SK-N-SH treated with all-trans-retinoic acid at 6 μM for 48 hours (cell line): Measurements from ENCODE around the gene ETFB.
"Not testable (repeated sequence)": the region's sequence is repeated elsewhere in the genome, so short reads cannot be mapped to it uniquely, and the experiment has no call there.

Experiments used
- ATAC-seq: fragments of 200-7000 bp; cut with Tn5 transposase; 3 replicates; pipeline ENCODE4 v1.9.1; 2020; ENCODE audit warnings: mild to moderate bottlenecking, moderate library complexity
- ARNTL ChIP-seq: fragments of 450-650 bp; formaldehyde crosslinking; IDR thresholded peaks from 2 replicates; pipeline ENCODE4 v1.5.0; 2020; ENCODE audit warnings: low read depth, mild to moderate bottlenecking, moderate library complexity, borderline replicate concordance
- BACH2 ChIP-seq: fragments of 250-450 bp; sonication (Bioruptor Pico); IDR thresholded peaks from 2 replicates; pipeline ENCODE4 v1.9.0; 2021; ENCODE audit warnings: mild to moderate bottlenecking, borderline replicate concordance
- CSDC2 ChIP-seq: fragments of 250-450 bp; sonication (Bioruptor Pico); IDR thresholded peaks from 2 replicates; pipeline ENCODE4 v1.5.0; 2020; ENCODE audit warnings: mild to moderate bottlenecking, moderate library complexity
- ESRRG ChIP-seq: fragments of 250-450 bp; sonication (Bioruptor Pico); IDR thresholded peaks from 2 replicates; pipeline ENCODE4 v1.6.1; 2021; ENCODE audit warnings: mild to moderate bottlenecking
- GLIS3 ChIP-seq: fragments of 250-450 bp; sonication (Bioruptor Pico); IDR thresholded peaks from 2 replicates; pipeline ENCODE4 v1.5.0; 2020; ENCODE audit warnings: mild to moderate bottlenecking, moderate library complexity
- ISL1 ChIP-seq: fragments of 250-450 bp; sonication (Bioruptor Pico); IDR thresholded peaks from 2 replicates; pipeline ENCODE4 v2.1.2; 2022; ENCODE audit warnings: mild to moderate bottlenecking, moderate library complexity
- POU6F1 ChIP-seq: fragments of 250-450 bp; sonication (Bioruptor Pico); IDR thresholded peaks from 2 replicates; pipeline ENCODE4 v1.8.0; 2021; ENCODE audit warnings: low read depth, mild to moderate bottlenecking, moderate library complexity, borderline replicate concordance
- PPARA ChIP-seq: fragments of 250-450 bp; sonication (Bioruptor Pico); IDR thresholded peaks from 2 replicates; pipeline ENCODE4 v1.5.0; 2020; ENCODE audit warnings: mild to moderate bottlenecking, borderline replicate concordance
- RARB ChIP-seq: fragments of 250-450 bp; sonication (Bioruptor Pico); IDR thresholded peaks from 2 replicates; pipeline ENCODE4 v1.8.0; 2021; ENCODE audit warnings: mild to moderate bottlenecking, moderate library complexity
- SNAI2 ChIP-seq: fragments of 250-450 bp; sonication (Bioruptor Pico); IDR thresholded peaks from 2 replicates; pipeline ENCODE4 v1.5.0; 2020; ENCODE audit warnings: mild to moderate bottlenecking, moderate library complexity
- TOX ChIP-seq: fragments of 250-450 bp; sonication (Bioruptor Pico); IDR thresholded peaks from 2 replicates; pipeline ENCODE4 v1.8.0; 2021; ENCODE audit warnings: mild to moderate bottlenecking, moderate library complexity, borderline replicate concordance
- TSHZ2 ChIP-seq: fragments of 250-450 bp; sonication (Bioruptor Pico); IDR thresholded peaks from 2 replicates; pipeline ENCODE4 v1.5.0; 2020; ENCODE audit warnings: mild to moderate bottlenecking, moderate library complexity
- ZC3H10 ChIP-seq: fragments of 250-450 bp; sonication (Bioruptor Pico); IDR thresholded peaks from 2 replicates; pipeline ENCODE4 v1.5.1; 2021; ENCODE audit warnings: mild to moderate bottlenecking, moderate library complexity
- ZFP3 ChIP-seq: fragments of 250-450 bp; sonication (Bioruptor Pico); IDR thresholded peaks from 2 replicates; pipeline ENCODE4 v1.5.0; 2020; ENCODE audit warnings: mild to moderate bottlenecking, moderate library complexity
- ZFP30 ChIP-seq: fragments of 450-650 bp; formaldehyde crosslinking; IDR thresholded peaks from 2 replicates; pipeline ENCODE4 v1.5.0; 2022; ENCODE audit warnings: mild to moderate bottlenecking, moderate library complexity
- ZNF565 ChIP-seq: fragments of 450-650 bp; formaldehyde crosslinking; conservative IDR thresholded peaks from 2 replicates; pipeline ENCODE4 v1.5.0; 2020; ENCODE audit warnings: low read depth, mild to moderate bottlenecking, moderate library complexity
- ZNF70 ChIP-seq: fragments of 450-650 bp; formaldehyde crosslinking; IDR thresholded peaks from 2 replicates; pipeline ENCODE4 v1.5.0; 2020; ENCODE audit warnings: mild to moderate bottlenecking, moderate library complexity
- ZNF8 ChIP-seq: fragments of 450-650 bp; formaldehyde crosslinking; IDR thresholded peaks from 2 replicates; pipeline ENCODE4 v1.5.0; 2020; ENCODE audit warnings: mild to moderate bottlenecking, moderate library complexity
- TF ChIP-seq, protein P1 (sequence below): fragments of 250-450 bp; sonication (Bioruptor Pico); IDR thresholded peaks from 2 replicates; pipeline ENCODE4 v1.8.0; 2020; ENCODE audit warnings: mild to moderate bottlenecking, moderate library complexity, borderline replicate concordance
- TF ChIP-seq, protein P2 (sequence below): fragments of 250-450 bp; sonication (Bioruptor Pico); IDR thresholded peaks from 2 replicates; pipeline ENCODE4 v1.5.1; 2021; ENCODE audit warnings: mild to moderate bottlenecking, moderate library complexity
- TF ChIP-seq, protein P3 (sequence below): fragments of 250-450 bp; sonication (Bioruptor Pico); IDR thresholded peaks from 2 replicates; pipeline ENCODE4 v1.5.1; 2020; ENCODE audit warnings: low read depth, mild to moderate bottlenecking, moderate library complexity

Gene ETFB

DNA sequence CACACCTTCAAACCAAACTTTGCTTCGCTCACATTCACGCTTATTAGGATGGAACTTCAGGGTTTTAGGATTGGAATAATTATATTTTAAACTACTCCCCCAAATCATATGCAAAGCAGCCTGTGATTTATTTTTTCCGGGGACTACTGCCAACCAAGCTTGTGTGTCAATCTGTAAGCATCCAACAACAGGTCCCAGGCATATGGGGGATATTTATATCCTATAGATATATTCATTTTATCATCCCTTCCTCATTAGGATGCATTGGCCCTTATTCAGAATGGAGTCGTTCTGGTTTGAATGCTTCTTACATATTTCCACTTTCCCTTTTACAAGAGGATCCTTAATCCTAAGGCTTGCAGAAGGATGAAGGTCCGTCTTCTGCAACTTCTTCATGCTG, 33.0 kb upstream of the ETFB start:
- ATAC-seq, result no peak
- TF ChIP-seq PPARA (CRISPR knock-in tag), result no peak
- TF ChIP-seq ISL1 (CRISPR knock-in tag), result no peak
- no peak for TF ChIP-seq ZC3H10 (CRISPR knock-in tag)
- no peak for TF ChIP-seq TOX (CRISPR knock-in tag)
- no peak for TF ChIP-seq ZNF565 (CRISPR knock-in tag)
- TF ChIP-seq, protein P1, sequence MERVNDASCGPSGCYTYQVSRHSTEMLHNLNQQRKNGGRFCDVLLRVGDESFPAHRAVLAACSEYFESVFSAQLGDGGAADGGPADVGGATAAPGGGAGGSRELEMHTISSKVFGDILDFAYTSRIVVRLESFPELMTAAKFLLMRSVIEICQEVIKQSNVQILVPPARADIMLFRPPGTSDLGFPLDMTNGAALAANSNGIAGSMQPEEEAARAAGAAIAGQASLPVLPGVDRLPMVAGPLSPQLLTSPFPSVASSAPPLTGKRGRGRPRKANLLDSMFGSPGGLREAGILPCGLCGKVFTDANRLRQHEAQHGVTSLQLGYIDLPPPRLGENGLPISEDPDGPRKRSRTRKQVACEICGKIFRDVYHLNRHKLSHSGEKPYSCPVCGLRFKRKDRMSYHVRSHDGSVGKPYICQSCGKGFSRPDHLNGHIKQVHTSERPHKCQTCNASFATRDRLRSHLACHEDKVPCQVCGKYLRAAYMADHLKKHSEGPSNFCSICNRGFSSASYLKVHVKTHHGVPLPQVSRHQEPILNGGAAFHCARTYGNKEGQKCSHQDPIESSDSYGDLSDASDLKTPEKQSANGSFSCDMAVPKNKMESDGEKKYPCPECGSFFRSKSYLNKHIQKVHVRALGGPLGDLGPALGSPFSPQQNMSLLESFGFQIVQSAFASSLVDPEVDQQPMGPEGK (CRISPR knock-in tag), result no peak
- no peak for TF ChIP-seq POU6F1 (CRISPR knock-in tag)
- no peak for TF ChIP-seq RARB (CRISPR knock-in tag)
- TF ChIP-seq TSHZ2, result no peak
- no peak for TF ChIP-seq ESRRG (CRISPR knock-in tag)
- no peak for TF ChIP-seq CSDC2 (CRISPR knock-in tag)
- TF ChIP-seq ZNF8 (CRISPR knock-in tag), result no peak
- no peak for TF ChIP-seq ZFP30 (CRISPR knock-in tag)
- no peak for TF ChIP-seq ZFP3 (CRISPR knock-in tag)
- no peak for TF ChIP-seq ARNTL
- TF ChIP-seq BACH2 (CRISPR knock-in tag), result no peak
- TF ChIP-seq, protein P2, sequence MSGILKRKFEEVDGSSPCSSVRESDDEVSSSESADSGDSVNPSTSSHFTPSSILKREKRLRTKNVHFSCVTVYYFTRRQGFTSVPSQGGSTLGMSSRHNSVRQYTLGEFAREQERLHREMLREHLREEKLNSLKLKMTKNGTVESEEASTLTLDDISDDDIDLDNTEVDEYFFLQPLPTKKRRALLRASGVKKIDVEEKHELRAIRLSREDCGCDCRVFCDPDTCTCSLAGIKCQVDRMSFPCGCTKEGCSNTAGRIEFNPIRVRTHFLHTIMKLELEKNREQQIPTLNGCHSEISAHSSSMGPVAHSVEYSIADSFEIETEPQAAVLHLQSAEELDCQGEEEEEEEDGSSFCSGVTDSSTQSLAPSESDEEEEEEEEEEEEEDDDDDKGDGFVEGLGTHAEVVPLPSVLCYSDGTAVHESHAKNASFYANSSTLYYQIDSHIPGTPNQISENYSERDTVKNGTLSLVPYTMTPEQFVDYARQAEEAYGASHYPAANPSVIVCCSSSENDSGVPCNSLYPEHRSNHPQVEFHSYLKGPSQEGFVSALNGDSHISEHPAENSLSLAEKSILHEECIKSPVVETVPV (CRISPR knock-in tag), result no peak

DNA sequence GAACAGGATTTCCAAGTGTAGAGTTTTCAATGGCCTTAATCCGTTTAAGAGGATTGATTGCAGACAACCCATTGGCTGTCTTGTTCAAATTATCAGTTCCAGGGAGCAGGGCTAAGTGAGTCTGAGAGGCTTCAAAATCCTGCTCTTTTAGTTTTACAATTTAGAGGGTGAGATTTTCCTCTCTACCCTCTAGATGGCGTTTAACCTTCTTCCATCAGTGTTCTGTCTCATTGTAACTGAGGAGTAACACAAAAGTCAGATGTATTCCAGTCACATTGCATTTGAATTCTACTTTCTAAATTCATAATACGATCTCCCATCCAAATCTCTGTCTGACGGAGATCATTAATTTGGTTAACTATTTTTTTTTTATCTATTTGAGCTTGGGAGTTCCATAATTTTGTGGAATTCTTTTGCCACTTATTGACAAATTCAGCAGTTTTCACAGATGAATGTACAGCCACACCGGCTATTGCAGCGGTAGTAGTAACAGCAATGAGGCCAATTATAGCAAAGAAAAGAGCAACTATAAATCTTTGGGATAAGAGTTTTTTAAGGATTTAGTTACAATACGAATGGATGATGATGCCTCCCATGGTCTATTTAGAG, 32.0 kb upstream of the ETFB start:
- ATAC-seq, result no peak
- TF ChIP-seq ZNF8 (CRISPR knock-in tag) (no peak), ZNF565 (CRISPR knock-in tag) (no peak), ESRRG (CRISPR knock-in tag) (no peak), TOX (CRISPR knock-in tag) (no peak), CSDC2 (CRISPR knock-in tag) (no peak), RARB (CRISPR knock-in tag) (no peak)

DNA sequence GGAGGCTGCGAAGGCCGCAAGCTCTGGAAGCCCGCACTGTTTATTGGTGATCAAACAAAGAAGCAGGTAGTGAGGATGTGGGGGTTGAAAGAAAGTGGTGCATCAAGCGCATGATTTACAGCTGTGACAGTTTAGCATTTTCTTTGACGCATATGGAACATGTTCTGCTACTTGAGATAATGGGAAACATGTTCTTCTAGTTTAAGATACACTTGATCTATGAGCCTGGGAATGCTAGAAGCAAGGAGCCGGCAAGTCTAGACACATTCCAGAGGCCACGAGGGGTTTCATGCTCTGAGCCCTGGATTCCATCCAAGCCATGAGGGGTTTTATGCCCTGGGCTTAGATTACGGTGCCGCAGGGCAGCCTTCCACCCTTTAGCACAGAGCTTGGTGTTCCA, 31.3 kb upstream of the ETFB start:
- ATAC-seq, result not testable (repeated sequence)

- no peak for ATAC-seq
- TF ChIP-seq SNAI2 (CRISPR knock-in tag) (no peak), RARB (CRISPR knock-in tag) (no peak), ZNF70 (no peak), ZC3H10 (CRISPR knock-in tag) (no peak), BACH2 (CRISPR knock-in tag) (no peak), ZFP3 (CRISPR knock-in tag) (no peak), ZNF8 (CRISPR knock-in tag) (no peak), PPARA (CRISPR knock-in tag) (no peak), ESRRG (CRISPR knock-in tag) (no peak), TOX (CRISPR knock-in tag) (no peak), ZNF565 (CRISPR knock-in tag) (no peak), GLIS3 (CRISPR knock-in tag) (no peak), ARNTL (no peak), CSDC2 (CRISPR knock-in tag) (no peak), TSHZ2 (no peak)
- TF ChIP-seq, protein P3, sequence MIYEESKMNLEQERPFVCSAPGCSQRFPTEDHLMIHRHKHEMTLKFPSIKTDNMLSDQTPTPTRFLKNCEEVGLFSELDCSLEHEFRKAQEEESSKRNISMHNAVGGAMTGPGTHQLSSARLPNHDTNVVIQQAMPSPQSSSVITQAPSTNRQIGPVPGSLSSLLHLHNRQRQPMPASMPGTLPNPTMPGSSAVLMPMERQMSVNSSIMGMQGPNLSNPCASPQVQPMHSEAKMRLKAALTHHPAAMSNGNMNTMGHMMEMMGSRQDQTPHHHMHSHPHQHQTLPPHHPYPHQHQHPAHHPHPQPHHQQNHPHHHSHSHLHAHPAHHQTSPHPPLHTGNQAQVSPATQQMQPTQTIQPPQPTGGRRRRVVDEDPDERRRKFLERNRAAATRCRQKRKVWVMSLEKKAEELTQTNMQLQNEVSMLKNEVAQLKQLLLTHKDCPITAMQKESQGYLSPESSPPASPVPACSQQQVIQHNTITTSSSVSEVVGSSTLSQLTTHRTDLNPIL (CRISPR knock-in tag), result no peak
Observed at GRCh38 chr19:51396175-51396574, 30.0 kb upstream of the ETFB start.
